CD4-positive, alpha-beta T cell treated with Interleukin-6 for 4 hours (primary cell): ENCODE data around the gene TNNC1.

ENCODE experiments used
- DNase-seq: peaks from one replicate; pipeline ENCODE4 v3.0.0-alpha.2; 2020; ENCODE audit warnings: mixed read lengths

Gene TNNC1

GRCh38 chr3:52456800-52457183 lies 3.0 kb upstream of the TNNC1 start:
- DNase-seq: no peak

DNA sequence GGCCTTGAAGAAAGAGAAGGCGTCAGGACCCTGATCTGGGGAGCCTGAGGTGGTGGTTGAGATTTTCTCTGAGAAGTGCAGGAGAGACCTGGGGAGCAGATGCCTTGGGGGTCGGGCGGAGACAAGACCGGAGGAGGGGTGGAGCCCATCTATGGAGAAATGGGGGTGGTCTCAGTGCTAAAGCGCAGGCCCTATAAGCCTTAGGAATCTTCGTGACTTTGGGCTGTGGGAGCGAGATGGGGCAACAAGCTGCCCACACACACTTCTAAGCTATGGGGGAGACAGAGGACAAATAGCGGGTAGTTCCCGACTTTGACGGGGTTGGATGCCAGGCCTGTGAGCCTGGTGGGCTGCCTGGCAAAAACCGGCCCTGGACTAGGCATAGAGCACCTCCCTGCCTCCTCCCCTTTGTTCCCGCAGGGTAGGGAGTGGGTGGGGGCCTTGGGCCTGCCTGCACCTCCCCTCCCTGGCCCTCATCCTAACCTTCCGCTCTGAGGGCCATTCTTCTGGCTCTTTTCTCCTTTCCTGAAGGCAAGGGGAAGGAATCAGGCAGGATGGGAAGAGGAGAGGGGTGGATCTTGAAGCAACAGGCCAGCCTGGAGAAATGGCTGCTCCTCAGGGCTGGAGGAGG lies 2.4 kb upstream of the TNNC1 start:
- no peak for DNase-seq

DNA sequence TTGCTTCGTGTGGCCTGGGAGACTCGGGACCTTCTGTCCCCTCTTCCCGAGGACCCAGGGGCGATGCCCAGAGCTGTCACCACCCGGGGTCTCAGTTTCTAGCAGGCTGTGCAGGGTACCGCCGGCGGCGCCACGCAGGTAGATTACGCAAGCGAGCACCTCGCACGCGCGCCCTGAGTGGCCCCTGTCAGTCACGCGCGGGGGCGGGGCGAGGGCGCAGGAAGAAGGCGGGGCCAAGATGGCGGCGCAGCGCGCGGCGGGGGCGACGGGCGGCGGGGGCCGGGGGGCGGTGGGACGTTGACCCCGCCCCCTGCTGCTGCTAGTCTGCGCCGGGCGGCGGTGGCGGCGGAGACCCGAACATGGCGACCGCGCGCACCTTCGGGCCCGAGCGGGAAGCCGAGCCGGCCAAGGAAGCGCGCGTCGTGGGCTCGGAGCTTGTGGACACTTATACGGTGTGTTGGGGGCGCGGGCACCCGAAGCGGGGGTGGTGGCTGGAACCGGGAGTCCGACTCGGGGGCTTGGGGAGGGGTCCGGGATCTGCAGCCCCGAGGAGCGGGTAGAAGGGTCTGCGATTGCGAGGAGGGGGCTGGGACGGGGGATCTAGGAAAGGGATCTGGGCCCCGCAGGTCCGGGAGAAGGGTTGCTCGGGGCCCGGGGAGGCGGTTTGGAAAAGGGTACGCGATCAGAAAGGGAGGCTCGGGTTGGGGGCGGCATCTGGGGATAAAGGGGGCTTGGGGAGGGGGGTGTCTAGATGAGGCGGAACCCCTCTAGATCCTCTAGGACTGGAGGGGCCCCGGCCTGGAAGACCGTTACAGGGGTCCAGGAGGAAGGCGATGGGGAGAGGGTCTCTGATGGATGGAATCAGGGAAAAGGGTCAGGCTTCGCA lies 1.7 kb upstream of the TNNC1 start, which contains the start of gene NISCH:
TSS of gene NISCH (plus strand) at position 322 of the 886 bp plus-strand sequence. CDS start at position 360, 38 bp downstream.
- DNase-seq: peak; percentile 96

GRCh38 chr3:52454938-52455282 lies 1.1 kb upstream of the TNNC1 start:
- DNase-seq: peak; percentile 35

DNA sequence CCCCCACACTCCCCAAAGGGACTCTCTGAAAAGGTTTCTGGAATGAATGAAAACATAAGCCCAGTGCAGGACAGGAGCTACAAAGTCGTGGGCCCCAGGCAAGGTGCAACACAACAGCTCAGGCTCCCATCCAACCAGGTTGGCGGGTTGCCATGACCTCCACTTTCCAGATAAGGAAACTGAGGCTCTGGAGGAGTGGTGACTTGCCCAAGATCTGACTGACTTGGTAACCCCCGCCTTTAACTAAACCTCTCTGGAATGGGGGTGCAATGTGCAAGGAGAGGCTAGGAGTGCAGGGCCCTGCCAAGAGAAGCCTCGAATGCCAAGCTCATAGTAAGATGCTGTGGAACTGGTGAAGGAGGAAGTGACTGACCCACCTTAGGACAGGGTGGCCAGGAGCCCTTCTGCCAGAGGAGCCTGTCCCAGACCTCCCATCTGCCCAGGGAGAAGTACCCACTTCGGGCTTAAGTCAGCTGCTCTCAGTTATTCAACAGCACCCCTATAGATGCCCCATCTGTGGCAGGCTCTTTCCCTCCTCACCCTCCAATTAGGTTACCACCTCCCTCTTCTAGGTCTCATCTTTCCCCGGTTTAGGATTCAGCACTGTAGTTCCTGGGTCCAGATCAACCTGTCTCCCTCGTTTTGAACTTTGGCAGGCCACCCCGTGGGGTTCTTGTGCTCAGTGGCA lies 553 bp upstream of the TNNC1 start:
- peak; percentile 9 for DNase-seq

DNA sequence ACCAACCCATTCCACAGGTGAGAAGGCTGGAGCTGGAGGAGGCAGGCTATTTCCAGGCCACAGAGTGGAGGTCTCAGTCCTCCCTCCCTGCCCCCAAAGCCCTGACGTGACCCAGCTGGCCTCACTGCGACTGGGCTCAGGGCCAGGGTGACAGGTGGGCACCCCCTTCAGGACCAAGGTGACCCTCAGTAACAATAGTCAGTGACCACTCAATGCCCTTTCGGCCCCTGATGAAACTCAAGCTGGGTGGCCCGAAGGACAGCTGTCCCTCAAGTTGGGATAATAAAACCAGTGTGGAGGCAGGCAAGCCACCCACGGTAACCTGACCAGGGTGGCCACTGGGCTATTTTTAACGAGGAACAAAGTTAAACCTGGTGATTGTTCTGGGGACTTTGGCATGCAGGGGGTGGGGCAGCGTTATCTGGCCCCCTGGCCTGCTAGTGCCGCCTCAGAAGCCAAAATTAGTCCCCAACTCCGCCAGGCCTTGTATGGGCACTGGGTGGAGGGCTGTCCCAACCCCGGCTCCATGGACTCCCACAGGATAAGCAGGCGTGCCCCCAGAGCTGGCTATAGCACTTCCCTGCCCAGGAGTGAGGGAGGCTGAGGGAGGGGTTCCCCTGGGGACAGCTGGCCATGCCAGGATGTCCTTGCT lies 1.1 kb downstream of the TNNC1 start:
- no peak for DNase-seq

DNA sequence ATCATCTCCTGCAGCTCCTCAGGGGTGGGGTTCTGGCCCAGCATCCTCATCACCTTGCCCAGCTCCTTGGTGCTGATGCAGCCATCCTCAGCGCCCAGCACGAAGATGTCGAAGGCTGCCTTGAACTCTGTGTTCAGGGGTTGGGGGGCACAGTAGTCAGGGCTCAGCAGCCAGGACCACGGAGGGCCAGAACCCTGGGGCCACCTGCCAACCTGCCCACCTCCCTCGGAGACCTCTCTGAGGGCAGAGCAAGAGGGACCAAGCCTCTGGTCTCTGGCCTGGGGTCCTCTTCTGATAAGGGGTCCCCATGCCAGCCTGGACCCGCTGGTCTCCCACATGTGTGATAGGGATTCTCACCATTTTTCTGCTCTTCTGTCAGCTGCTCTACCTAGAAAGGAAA lies 1.7 kb downstream of the TNNC1 start:
- no peak for DNase-seq

GRCh38 chr3:52451237-52452083 lies 2.4 kb downstream of the TNNC1 start:
- DNase-seq: no peak

DNA sequence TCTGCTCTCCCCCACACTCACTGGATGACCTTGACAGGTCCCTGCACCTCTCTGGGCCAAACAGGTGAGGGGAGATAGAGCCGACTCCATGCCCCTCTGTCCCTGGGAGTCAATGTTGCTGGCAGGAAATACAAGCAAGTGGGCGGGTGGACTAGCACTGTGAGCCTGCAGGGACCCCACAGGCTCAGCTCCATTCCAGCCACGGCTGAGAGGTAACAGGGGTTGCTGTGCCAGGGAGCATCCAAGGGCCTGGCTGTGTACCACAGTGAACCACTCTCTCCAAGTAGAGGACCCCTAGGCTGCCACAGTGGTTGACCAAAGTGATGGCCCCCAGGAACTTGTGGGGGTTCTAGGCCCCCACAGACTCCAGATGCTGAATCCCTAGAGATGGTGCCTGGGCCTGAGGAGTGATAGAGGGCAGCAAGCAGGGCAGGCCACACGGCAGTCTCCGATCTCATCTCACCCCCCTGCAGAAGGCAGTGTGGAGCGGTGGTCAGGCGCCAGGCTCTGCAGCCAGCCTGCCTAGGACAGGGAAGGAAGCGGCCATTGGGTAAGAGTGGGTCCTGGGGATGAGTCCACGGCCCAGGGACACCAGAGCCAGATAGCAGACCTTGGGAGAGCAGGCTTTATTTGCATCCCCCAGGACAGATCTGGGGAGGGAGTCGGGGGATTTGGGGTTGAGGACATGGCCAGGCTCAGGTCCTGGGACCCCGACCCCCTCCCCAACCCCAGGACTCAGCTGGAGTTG lies 3.2 kb downstream of the TNNC1 start:
- no peak for DNase-seq

- no peak for DNase-seq
Measured at GRCh38 chr3:52447512-52448355, 6.1 kb downstream of the TNNC1 start.

GRCh38 chr3:52446631-52447511 lies 7.0 kb downstream of the TNNC1 start:
- peak; percentile 77 for DNase-seq

GRCh38 chr3:52446042-52446441 lies 7.8 kb downstream of the TNNC1 start:
- DNase-seq: no peak

DNA sequence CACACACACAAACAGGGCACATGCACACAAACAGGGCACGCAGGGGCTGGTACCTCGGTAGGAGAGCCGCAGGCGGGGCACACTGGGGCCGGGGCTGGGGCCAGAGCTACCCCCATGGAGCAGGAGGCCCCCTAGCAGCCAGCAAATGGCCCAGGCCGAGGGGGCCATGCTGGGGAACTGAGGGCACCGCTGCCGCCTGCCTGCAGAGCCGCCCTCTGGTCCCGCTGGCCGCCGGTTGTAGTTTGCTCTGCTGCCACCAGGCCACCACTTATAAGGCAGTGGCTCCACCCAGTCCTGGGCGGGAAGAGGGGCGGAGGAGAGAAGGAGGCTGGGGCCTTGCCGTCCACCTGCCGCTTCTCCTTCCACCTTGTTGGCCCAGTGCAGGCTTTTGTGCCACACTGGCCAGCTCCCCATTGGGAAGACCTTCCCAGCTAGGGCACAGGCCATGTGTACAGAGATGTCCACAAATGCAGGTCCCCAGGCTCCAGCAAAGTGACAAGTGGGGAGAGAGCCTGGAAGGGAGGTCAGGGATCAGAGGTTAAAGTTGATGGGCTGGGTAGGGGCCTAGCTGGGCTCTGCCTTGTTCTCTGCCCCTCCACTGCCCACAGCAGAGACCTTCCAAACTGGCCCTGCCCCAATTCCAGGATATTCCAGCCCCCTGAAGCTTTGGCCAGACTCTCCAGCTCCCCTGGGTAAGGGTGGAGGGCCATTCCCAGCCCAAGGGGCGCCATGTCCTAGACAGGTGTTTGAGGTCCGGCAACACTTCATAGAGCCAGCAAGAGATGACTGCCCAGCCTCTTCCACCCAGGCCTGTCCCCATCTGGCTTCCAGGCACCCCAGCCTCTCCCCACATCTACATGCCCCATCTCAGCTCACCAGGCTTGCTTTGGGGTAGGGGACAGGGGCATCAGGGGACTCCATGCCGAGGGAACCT lies 8.7 kb downstream of the TNNC1 start, which contains the start of gene SEMA3G:
TSS of gene SEMA3G (minus strand) at position 244 of the 934 bp plus-strand sequence. CDS start at position 168, 76 bp downstream.
- DNase-seq: peak; percentile 76

- no peak for DNase-seq
Measured at GRCh38 chr3:52443791-52444687, 9.8 kb downstream of the TNNC1 start.

- no peak for DNase-seq
Measured at GRCh38 chr3:52443268-52443610, 10.6 kb downstream of the TNNC1 start.

GRCh38 chr3:52442409-52443267 lies 11.2 kb downstream of the TNNC1 start:
- no peak for DNase-seq
